Breast epithelium (tissue), 3 donors: ENCODE data around the gene POLR3F.
"Not testable (repeated sequence)": the region's sequence is repeated elsewhere in the genome, so short reads cannot be mapped to it uniquely, and the experiment has no call there.

Experiments used
- POLR2A ChIP-seq: fragments of 450-650 bp; IDR thresholded peaks from one replicate; pipeline ENCODE4 v1.6.1; 2016; ENCODE audit warnings: antibody characterized with exemption, mild to moderate bottlenecking, moderate library complexity
- TF ChIP-seq, protein P1 (sequence below), 3 donors: fragments of 450-650 bp; IDR thresholded peaks; one replicate each; pipeline ENCODE4 v1.5.1; 2016 to 2017; ENCODE audit warnings: antibody characterized with exemption in 3 of 3, mild to moderate bottlenecking in 3 of 3, moderate library complexity in 3 of 3

DNA sequence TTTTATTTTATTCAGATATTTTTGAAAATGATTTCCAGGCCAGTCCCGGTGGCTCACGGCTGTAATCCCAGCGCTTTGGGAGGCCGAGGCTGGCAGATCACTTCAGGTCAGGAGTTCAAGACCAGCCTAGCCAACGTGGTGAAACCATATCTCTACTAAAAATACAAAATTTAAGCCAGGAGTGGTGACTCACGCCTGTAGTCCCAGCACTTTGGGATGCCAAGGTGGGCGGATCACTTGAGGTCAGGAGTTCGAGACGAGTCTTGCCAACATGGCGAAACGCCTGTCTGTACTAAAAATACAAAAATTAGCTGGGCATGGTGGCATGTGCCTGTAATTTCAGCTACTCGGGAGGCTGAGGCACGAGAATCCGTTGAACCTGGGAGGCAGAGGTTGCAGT lies 59.6 kb downstream of the POLR3F start:
- TF ChIP-seq, protein P1, sequence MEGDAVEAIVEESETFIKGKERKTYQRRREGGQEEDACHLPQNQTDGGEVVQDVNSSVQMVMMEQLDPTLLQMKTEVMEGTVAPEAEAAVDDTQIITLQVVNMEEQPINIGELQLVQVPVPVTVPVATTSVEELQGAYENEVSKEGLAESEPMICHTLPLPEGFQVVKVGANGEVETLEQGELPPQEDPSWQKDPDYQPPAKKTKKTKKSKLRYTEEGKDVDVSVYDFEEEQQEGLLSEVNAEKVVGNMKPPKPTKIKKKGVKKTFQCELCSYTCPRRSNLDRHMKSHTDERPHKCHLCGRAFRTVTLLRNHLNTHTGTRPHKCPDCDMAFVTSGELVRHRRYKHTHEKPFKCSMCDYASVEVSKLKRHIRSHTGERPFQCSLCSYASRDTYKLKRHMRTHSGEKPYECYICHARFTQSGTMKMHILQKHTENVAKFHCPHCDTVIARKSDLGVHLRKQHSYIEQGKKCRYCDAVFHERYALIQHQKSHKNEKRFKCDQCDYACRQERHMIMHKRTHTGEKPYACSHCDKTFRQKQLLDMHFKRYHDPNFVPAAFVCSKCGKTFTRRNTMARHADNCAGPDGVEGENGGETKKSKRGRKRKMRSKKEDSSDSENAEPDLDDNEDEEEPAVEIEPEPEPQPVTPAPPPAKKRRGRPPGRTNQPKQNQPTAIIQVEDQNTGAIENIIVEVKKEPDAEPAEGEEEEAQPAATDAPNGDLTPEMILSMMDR (IDR thresholded peaks at IDR 0.05) = not testable (repeated sequence)
- TF ChIP-seq POLR2A = not testable (repeated sequence)
